Activated CD8-positive, alpha-beta memory T cell treated with anti-CD3 and anti-CD28 coated beads, Interleukin-2, amount 50 U/mL, for 1 hour (primary cell): ENCODE data around the gene MAGEA3.
"Not testable (repeated sequence)": the region's sequence is repeated elsewhere in the genome, so short reads cannot be mapped to it uniquely, and the experiment has no call there.

Experiments
- DNase-seq: peaks from one replicate; pipeline ENCODE4 v3.0.0-alpha.2; 2020; ENCODE audit errors: extremely low read depth

MAGEA3 gene

GRCh38 chrX:152736528-152736927 lies 37.9 kb downstream of the MAGEA3 start:
- not testable (repeated sequence) for DNase-seq

- DNase-seq, result no peak
Observed at GRCh38 chrX:152738560-152738959, 40.0 kb downstream of the MAGEA3 start.
